ENCODE data around the gene ZNF474. TPM values are rescaled to one million over a fixed set of nuclear protein-coding genes. Genes with fewer than 3 reads are reported as not detected.

ZNF474 gene
- total RNA-seq, 1 donor from 2014 or later = 0.13 TPM

DNA sequence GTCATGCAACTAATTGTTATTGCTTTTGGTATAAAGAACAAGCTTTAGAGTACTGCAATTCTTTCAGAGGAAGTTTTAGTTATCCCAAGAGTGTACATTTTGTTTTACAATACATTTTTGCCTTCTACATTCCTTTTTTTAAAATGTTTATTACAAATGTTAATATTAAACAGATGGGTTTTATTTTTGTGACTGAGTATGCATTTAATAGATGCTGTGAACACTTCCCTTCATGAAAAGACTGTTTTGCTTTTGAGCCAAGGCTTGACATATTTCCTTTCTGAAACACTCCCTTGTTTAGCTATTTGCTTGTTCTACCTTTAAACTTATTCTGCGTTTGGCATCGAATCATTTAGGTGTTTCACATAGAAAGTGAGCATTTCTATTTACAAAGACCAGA is 14.8 kb upstream of the ZNF474 start:
- DNase-seq (ENCODE audit: low spot score) (no peak), ATAC-seq (no peak)

DNA sequence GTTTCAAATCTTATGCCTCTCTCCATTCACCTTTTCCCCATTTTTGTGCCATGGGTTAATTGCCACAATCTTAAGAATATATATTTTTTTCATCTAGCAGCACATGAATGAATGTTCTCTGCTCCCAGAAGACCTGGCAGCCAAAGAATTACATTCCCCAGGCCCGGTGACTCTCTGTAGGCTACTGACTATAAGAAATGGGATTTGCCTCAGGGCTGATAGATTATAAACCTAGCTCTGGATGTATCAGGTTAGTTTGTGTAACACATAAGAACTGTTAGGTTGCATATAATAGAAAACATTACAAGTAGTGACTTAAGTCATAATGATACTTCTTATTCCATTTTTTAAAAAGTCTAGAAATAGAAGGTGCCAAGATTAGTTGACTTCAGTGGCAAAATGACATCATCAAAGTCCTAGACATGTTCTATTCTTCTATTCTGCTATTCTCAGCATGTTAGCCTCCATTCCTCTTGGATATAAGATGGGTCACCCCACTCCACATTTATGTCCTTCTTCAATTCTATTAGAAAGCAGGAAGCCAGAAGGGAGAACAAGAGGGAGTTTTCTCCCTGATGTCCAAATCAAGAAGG is 10.9 kb upstream of the ZNF474 start:
- no peak for DNase-seq (ENCODE audit: low spot score)
- no peak for ATAC-seq

DNA sequence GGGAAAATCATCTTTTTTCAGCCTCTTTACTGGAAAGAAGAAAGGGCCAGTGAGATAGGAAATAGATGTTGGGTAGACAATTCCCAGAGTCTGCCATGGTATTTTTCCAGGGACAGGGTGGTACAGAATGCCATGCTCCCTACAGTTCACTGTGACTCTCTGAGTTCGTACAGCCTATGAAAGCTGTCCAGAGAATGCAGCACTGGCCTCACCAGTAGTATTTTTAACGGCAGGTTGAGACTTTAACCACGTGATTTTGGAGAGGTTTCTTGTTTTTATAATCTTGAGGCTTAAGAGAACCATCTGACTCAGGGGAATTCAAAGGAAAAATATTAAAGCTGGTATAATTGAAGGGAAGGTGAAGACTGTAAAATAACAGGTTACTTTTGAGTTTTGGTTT is 10.1 kb upstream of the ZNF474 start:
- ATAC-seq (no peak), DNase-seq (ENCODE audit: low spot score) (no peak)

DNA sequence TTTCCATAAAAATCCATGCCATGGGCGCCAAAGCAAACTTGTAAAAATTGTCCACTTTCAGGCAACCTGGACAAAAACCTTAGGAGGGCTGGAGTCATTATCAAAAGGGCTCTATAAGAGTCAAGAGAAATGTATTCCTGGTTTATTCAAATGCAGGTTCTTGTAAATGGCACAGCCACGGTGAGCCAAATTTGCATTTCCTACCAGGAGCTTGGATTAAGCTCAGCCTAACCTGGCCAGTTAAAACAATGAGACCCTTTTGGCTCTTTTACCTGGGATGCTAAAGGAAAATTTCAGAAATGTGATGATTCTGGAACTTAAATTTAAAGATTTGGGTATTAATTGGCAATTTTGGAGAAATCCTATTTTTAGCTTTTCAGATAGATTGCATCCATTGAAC is 8.9 kb upstream of the ZNF474 start:
- DNase-seq (ENCODE audit: low spot score) (no peak), ATAC-seq (no peak)

DNA sequence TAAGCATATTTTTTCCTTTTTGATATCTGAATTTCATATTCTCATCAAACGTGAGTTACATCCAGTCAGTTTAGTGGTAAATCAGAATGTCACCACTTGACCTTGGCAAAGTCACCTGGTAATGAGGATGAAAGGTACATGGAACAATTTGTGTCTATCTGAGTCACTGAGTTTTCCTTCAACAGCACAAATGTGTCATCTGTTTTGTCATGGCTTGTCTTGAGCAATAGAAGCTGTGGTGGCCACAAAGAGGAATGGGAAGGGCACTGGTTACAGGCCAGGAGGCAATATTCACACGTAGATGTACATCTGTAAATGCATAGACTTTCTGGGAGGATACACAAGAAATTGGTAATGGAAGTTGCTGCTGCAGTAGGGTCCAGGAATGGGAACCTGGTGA is 8.4 kb upstream of the ZNF474 start:
- no peak for DNase-seq (ENCODE audit: low spot score)
- no peak for ATAC-seq

DNA sequence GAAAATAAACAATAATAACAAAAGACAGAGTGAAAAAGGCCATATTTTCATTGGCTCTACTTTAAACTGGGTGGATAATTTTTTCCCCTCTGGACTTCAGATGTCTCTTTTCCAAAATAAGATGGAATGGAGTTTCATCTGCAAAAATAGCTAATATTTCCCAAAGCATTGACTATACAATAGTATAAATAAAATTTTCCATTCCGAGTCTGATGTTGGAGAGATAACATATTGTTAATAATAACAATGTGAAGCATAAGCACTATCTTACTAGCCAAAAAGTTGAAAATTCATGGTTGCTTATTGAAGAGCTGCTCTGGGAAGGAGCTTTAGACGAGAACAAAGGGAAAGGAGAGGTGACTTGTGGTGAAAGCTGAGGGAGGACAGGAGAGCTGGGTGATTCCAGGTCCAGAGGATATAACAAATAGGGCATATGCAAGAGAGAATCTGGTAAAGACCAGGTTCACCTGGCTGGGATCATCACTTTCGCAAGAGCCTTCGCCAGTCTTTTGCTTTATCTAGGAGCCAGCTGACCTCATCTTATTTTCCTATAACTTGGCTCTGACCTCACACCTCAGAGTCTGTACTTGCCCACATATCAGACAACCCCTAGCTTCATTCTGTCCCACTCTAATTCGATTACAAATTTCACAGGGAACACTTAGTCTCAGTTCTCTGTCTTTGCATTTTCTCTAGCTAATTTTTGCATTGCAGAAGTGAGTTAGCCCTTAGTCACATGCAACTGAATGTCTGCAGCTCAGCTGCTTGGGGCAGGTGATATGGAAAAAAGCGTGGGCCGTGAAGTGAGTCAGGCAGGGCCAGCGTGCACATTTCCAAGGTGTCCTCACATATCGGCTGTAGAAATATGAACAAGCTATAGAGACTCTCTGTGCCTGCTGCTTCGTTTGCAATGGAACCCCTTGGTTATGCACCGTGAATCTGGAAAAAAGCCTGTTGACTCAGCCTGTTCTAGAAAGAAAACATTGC is 7.6 kb upstream of the ZNF474 start:
- ATAC-seq (no peak), DNase-seq (ENCODE audit: low spot score) (no peak)

DNA sequence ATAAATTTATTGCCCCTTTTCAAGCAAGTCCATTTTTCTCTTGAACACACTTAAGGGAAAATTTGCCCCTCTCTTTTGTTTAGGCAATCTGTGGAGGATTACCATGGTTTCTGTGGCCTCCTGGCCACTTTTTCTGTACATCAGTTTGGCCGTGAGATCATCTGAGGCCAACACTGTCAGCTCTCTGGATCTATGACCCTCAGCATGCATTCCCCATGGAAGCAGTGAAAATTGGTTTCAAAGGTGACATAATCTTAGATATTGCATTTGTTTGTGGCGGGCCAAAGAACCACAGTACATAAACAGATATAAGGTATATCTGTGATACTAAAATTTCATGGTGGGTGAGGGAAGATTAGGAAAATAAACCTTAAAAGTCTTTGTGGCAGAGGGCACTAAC is 4.6 kb upstream of the ZNF474 start:
- DNase-seq (ENCODE audit: low spot score) = no peak
- ATAC-seq = no peak

DNA sequence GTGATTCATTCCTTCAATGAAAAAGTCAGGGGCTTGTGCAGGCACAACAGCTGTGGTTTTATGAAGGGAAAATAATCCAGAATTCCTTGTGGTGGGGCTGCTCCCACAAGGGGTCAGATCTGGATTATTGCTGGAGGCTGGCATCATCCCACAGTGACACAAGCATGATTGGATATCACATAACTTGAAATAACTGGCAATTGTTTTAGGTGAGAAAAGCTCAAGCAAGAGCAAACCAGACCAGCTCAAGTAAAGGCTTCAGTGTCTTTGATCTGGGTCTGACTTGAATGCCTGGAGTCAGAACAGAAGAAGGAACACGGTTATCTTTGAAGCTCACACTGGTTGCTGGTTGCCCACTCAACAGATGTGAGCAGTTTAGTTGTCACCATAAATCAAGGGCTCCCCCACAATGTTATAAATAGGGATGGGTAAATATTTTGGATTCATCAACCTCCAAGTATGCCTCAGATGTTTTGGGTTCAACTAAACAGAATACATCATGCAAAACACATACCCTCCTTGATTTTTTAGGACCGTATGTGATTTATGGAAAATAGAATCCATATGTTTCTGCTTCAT is 3.1 kb upstream of the ZNF474 start:
- DNase-seq (ENCODE audit: low spot score) = no peak
- ATAC-seq = no peak

DNA sequence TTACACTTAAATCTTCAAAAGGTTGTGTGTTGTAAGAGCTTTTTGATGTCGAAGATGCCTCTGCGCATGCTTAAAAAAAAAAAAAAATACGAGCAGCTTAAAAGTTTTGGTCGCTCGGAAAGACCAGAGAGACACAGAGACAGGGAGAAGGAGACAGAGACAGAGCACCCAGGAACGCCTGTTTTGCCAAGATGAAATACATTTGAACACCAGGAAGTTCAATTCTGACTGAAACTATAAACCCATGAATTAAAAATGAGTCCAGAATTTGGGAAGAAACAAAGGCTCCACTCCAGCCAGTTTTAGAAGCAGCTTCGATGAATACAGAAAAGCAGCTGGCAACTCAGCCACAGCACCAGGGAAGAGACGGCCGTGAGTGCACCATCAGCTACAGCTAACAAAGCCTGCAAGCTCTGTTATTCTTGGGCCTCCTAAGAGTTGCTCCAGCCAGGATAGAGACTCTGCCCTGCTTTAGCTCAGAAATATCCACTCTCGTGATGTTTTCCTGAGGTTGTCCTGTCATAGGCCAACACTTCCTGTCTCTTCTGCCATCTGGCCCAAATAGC is 2.5 kb upstream of the ZNF474 start:
- DNase-seq (ENCODE audit: low spot score) (no peak), ATAC-seq (no peak)

DNA sequence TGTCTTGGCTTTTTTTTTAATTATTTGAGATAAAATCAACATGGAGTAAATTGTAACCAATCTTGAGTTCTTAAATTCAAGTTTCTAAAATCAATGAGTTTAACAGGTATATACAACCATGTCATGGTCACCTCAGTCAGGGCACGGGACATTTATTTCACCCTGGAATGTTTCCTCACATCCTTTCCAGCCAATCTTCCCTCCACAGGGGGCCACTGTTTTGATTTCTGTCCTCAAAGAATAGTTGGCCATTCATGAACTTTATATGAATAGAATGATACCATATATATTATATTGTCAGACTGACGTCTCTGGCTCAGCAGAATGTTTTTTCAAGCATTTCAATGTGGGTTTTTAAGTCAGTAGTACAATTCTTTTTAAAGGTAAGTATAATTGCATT is 806 bp downstream of the ZNF474 start:
- ATAC-seq (no peak), DNase-seq (ENCODE audit: low spot score) (no peak)

DNA sequence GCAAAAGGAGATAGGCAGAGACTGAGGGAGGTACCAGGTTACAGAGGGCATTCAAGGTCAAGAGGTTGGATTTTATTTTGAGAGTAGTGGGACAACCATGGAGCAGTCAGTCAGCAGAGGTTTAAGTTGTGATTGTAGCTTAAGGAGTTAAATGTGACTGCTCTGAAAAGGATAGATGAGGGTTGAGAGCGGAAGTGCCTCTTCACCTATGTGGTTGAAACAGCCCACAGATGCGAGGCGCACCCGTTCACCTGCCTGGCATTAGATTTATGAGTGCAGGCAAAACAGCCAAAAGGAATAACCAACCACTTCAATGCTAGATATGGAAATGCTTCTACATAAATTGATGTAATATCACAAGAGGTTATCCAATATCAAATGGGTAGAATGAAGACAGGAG is 8.4 kb downstream of the ZNF474 start:
- DNase-seq (ENCODE audit: low spot score) (no peak), ATAC-seq (no peak)

DNA sequence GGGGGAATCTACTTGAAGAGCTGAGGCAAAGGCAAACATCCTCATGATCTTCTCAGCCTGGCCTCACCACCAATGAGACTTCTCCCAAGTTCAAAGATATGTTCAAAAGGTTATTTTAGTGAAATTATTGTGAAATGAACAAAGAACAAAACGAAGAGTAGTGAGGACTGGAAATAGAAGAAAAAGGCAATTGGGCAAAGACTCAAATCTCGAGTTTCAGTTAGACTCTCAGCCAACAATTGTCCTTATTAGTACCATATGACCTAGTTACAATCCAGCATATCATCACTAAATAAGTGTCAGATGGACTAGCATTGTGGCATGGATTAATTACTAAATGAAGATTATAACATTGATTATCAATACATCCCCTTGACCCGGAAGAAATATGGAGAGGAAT is 9.0 kb downstream of the ZNF474 start:
- ATAC-seq = no peak
- DNase-seq (ENCODE audit: low spot score) = no peak

DNA sequence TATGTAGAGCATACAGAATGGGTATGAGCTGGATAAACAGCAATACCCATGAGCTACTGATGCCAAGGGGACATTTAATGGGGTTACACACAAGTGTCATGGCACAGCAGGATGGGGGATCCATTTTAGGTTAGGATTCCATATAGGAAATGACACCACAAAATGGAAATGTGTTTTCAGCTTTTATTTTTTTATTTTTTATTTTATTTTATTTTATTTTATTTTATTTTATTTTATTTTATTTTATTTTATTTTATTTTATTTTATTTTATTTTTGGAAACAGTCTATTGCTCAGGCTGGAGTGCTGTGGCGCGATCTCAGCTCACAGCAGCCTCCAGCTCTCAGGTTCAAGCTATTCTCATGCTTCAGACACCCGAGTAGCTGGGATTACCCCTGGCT is 11.6 kb downstream of the ZNF474 start:
- DNase-seq (ENCODE audit: low spot score) (no peak), ATAC-seq (no peak)

DNA sequence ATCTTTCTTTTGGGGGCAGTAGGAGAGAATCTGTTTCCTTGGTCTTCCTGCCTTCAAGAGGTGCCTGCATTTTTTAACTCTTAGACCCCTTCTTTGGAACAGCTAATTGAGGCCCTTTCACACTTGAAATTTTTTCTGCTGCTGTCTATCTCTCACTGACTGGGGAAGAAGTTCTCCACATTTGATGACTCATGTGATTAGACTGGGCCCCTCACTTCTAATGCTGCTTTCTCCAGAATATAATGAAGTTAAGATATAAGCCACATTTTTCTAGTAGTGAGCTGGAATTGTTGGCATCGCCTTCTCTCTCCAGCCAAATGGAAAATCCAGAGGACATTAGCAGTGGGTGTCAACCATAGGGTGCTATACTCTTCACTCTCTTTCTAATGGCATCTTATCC is 12.4 kb downstream of the ZNF474 start:
- DNase-seq (ENCODE audit: low spot score) (no peak), ATAC-seq (no peak)

DNA sequence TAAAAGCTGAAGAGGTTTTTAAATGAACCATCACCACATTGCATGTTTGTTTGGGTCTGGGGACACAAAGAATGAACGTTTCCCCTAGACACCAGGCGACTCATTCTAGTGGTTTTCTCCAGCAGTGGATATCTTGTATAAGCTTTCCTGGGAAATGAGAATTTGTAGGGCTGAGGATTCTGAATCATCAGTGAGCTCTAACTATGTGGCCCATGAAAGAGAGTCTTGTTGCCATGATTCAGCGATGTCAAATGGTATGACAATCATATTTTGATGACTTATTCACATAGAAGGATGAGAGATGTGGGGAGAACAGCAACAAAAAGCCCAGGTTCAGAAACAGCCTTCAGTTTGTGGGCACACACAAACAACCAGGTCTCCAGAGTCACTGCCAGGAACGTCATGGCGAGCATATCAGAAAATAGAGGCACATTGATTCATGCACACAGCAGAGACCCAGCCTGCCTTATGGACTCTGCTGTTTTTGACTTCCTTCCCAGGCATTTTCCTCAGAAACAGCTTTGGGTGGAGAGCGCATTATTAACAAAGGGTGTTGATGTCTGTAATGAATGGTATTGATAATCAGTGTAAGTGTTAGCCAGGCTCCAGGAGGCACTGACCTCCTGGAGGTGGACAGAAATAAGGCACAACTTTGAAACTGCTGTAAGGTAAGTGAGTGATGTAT is 13.3 kb downstream of the ZNF474 start:
- DNase-seq (ENCODE audit: low spot score) = no peak

DNA sequence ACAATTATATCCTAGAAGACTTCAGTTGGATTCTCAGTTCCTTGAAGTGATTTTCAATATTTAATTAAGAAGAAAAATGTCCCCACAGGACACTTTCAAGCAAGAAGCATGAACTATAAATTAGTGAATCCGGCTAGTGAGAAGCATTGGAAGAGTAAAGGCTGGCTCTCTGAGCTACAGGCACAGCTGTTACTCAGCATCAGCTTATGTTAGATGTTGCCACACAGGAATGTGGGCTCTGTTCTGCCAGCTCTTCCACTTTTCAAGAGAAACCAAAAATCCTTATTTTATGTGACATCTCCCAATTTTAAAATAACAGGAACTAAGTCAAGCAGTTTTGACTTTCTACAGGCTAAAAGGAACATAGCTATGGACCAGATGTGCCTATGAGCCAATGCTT is 14.9 kb downstream of the ZNF474 start:
- DNase-seq (ENCODE audit: low spot score) = no peak
- no peak for ATAC-seq

More for the DNA sequence above, 13.3 kb downstream of the ZNF474 start:
- no peak for ATAC-seq

DNA sequence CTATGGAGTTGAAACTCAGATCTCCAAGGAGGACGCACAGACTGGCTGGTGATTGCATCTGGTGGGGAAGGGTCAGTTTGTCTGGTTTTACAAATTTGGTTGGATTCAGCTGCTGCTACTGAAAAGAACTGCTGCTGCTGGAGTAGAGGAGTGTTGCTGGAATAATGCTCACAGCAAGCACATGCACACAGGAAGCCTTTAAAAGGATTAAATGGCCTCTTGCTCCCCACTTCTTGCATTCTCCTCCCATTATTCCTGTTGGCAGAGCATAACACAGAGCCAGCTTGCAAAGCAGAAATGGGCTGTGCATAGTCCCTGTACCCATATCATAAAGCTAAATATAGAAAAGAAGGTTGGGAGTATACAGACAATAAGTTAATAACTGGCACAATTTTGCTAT is 16.6 kb downstream of the ZNF474 start:
- DNase-seq (ENCODE audit: low spot score) = no peak
- ATAC-seq = no peak

DNA sequence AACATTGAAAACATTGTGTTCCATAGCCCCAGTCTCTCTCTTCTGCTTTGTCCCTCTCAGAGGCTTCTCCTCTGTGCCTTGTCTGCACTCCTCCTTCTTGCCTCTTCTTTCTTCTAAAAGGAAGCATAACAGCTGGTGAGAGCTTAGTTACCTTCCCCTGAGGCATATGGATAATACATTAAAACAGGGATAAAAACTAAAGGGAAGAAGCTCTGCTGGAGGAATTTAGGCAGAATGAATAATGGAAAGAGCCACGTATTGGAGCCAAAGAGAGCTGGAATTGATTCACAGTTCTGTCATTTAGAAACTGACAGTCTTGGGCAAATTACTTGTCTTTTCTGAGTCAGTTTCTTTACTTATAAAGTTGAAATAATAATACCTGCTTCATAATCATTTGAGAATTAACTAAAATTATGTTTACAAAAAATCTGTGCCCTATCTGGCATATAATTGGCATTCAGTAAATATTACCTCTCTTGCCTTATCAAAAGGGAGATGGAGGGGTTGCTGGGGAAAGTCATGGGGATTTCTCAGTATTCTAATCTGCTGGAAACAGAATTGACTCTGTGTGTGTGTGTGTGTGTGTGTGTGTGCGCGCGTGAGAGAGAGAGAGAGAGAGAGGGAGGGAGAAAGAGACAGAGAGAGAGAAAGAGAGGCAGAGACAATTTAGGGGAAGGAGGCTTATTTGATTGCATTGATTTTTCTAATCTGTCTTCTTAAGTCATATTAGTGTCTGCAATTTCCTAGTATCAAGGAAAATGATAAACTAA is 20.2 kb downstream of the ZNF474 start:
- DNase-seq (ENCODE audit: low spot score) = no peak
- ATAC-seq = no peak

DNA sequence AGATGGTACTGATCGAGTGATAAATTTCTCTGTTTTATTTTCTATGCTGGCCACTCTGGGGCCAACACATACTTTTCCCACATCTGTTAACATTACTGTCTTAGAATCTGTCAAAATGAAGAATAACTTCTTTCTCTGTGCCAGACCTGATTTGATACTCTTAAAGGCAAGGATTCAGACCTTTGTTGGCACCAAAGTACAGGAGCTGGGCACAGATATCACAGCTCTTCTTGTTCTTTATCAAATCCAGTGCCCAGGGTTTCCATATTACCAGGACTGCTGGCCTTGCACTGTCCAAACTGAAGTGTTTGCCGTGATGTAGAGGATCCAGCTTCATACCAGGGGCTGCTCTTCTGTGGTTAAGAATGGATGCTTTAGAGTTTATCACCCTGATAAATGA is 20.9 kb downstream of the ZNF474 start:
- ATAC-seq = no peak
- no peak for DNase-seq (ENCODE audit: low spot score)

DNA sequence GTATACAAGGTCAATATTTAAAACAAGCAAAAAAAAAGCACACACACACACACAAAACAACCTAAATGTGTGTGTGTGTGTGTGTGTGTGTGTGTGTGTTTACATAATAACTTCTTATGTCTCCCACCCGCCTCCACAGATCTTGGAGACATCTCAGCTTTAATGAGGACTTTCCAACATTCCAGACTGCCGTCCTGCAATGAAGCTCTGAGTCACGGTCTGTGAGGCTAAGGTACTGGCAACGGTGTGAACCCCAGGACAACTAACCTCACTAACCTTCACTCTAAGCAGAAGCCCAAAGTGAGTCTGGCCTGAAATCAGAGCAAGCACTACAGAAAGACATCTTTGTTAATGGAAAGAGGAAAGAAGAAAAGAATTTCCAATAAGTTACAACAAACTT is 22.3 kb downstream of the ZNF474 start:
- ATAC-seq (no peak), DNase-seq (ENCODE audit: low spot score) (no peak)

All from left lobe of liver (tissue), 2 donors.